Activated T-cell treated with anti-CD3 and anti-CD28 coated beads for 1 hour (primary cell): ENCODE measurements around the gene MICOS13.
"Not testable (repeated sequence)": the region's sequence is repeated elsewhere in the genome, so short reads cannot be mapped to it uniquely, and the experiment has no call there.

Experiments
- DNase-seq: peaks from one replicate; pipeline ENCODE4 v3.0.0-alpha.2; 2020; ENCODE audit warnings: low read depth

MICOS13 gene, protein sequence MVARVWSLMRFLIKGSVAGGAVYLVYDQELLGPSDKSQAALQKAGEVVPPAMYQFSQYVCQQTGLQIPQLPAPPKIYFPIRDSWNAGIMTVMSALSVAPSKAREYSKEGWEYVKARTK

DNA sequence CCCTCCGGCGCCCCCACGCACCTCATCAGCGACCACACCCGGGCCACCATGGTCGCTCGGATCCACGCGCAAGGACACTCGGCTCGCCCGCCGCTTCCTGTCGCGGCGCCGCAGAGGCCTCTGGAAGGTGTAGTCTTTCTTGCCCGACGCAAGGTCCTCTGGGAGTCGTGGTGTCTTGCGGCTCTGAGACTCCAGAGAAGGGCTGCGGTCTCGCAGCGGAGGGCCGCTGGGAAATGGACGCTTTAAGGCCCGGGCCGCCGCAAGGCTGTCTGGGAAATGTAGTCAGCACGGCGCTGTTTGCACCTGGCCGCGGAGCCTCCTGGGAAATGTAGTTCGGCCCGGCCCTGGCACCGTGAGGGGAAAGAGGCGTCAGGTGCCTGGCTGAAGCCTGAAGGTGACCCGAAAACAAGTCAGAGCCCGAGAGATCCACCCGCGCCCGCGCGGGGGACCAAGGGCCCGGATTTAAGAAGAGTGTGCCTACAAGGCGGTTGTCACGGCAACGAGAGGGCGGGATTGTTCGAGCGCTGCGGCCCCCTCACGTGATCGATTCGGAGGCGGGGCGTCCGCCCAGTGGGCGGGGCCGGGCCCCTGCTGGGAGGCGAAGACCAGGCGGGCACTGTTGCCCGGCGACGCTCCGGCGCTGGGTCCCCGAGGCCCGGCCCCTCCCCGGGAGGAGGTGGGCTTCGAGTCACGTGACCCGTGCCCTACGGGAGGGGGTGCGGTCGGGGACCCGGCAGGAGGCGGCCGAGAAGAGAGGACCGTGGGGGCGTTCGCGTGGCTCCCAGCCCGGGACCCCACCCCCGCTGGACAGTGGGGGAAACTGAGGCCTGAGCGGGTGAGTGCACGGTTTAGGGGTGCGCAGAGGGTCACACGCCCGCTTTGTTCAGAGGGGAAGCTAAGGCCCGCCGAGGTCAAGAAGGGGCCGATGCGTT lies at the start of gene MICOS13, which contains the start of gene HSD11B1L:
MICOS13 (minus strand) TSS at position 80 of the 932 bp plus-strand sequence; CDS start at position 50, 30 bp downstream.
HSD11B1L (plus strand) TSS at position 591 of the 932 bp plus-strand sequence. CDS start 3,806 bp downstream, outside the sequence.
- DNase-seq = peak; percentile 96

DNA sequence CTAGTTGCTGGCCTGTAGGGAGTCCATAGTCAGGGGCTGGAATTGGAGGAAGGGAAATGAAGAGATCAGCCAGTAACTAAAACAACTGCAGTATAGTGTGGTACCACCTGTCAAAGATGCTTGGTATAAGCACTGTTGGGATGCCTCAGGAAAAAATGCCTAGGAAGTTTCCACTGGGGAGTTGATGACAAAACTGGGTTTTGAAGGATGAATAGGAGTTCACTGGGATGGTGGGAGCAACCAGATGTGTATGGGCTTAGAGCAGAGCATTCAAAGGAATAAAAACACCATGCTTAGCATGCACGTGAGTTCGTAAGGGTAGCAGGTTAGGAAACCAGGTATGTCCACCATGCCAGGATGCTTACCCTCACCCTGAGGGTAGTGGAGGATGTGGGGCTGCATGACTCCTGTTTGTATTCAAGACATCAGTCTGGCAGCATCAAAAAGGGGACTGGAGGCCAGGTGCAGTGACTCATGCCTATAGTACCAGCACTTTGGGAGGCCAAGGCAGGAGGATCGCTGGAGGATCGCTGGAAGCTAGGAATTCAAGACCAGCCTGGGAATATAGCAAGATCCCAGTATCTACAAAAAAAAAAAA lies 47.2 kb upstream of the MICOS13 start:
- DNase-seq = no peak

DNA sequence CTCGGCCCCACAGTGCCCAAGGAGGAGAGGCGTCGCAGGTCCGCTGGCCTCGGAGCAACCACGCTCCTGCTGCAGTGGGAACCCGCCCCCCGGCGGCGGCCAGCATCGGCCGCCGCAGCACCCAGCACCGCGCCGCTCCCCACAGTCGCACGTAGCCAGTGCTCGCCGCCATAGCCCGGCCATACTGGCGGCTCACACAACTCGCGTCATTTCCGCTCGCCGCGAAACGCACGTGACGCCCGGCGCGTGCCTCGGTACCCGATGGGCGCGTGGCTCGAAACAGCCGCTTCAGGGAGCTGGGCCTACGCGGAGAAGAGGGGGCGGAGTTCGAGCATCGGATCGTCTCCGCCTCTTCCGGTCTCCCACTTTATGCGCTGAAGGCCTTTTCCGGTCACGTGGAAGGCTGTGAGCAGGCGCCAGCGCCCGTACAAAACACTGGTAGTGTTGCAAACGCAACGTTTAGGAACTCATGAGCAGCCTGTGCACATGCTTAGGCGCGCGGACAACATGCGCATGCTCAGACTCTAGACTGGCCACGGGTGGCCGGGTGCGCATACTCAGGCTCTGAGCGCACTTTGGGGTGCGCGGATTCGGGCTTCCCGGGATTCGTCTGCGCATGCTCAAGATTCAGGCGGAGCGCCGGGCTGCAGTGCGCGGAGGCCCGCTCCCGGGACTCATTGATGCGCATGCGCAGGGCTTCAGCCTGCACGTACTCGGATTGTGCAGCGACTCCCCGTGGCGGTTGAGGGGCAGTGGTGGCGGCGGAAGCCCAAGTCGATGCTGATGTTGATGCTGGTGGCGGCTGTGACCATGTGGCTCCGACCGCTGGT lies 39.9 kb upstream of the MICOS13 start, which contains the start of the genes CATSPERD and LONP1:
CATSPERD (plus strand) TSS at position 677 of the 830 bp plus-strand sequence; CDS start at position 778, 101 bp downstream.
LONP1 (minus strand) TSS at position 186 of the 830 bp plus-strand sequence; CDS start at position 172, 14 bp downstream.
- peak; percentile 97 for DNase-seq

DNA sequence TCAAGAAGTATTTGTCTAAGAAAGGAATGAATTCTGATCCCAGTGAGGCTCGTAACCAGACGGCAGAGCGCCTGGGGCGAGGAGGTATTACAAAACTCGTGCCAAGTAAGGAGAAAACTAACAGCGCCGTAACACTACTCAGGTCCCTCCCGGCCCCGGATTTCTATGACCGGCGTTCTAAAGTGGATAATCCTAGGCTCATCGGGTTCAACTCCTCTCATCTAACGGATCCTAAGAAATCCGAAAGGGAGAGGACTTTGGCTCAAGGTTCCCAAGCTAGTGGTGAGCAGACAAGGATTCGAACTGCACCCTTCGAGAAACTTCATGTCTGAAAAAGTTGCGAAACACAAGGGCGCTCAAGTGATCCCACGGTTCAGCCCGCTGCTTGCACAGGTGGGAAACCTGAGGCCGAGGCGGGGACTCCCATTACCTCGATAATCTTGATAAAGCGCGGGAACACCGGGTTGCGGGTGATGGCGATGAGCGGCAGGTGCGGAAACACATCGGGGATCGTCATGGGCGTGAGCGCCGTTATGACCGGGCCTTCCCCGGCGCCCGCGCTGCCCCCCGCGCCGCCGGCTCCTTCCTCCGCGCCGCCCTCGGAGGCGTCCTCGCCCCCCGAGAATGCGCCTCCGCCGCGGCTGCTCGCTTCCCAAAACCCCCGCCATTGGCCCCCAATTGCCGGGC lies 39.1 kb upstream of the MICOS13 start:
- DNase-seq = no peak

DNA sequence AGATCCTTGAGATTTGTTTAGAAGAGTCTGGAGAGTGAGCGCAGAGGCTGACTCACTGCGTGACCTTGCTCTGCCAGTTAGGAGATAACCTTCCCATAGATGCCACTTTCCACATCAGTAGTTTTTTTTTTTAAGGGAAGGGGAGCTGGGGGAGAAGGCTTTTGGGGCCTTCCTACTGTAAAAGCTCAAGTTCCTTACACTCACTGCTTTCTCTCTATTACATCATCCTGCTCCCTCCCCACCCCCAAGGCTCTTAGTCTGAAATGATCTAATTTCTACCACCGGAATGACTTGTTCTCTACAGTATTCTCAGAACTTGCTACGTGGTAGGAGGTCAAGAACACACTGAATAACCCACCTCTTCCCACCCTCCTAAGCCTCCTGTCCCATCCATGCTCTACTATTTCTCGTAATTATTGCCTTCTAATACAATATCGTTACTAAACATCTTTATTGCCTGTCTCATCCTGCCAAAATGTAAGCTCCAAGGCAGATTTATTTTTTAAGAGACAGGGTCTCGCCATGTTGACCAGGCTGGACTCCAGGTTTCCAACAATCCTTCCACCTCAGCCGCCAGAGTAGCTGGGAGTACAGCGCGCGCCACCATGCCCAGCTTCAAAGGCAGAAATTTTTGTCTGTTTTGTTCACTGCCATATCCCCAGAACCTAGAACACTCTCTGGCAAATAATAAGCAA lies 38.4 kb upstream of the MICOS13 start:
- no peak for DNase-seq

DNA sequence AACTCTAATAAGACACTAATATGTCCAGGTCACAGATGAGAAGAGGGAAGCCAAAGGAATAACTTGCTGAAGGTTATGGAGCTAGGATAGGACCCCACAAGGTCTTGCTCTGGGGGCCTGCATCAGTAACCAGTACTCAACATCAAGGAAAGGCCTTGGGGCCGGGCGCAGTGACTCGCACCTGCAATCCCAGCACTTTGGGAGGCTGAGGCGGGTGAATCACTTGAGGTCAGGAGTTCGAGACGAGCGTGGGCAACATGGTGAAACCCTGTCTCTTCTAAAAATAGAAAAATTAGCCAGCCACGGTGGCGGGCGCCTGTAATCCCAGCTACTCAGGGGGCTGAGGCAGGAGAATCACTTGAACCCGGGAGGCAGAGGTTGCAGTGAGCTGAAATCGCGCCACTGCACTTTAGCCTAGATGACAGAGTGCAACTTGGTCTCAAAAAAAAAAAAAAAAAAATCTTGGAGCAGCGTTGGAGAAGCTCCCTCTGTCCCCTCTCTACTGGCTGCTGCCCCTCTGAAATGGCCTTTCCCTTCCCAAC lies 37.8 kb upstream of the MICOS13 start:
- DNase-seq = no peak

DNA sequence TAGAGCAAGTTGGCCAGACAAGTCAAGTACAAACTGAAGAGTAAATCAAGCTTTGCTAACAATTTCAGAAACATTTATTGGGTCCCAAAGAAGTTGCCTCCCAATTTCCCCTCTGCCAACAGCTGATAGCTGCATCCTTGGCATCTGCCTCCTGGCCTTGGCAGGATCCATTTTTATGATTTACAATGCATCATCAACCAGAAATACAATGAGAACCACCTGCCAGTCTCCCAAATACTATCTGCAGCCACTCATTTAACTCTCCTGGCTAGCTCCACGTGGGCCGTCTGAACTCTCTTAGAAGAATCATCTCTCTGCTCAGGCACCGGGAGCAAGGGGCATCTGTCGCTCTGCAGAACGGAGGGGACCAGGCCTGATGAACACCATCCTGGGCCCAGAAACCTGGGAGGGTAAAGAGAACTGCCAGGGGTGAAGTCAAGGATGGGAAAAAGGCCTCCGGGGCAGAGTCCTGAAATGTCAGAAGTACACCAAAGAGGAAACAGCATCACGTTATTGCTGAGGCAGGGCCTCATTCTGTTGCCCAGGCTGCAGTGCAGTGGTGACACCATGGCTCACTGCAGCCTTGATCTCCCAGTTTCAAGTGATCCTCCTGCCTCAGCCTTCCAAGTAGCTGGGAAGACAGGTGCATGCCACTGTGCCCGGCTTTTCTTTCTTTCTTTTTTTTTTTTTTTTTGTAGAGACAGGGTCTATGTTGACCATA lies 37.1 kb upstream of the MICOS13 start:
- DNase-seq = no peak

DNA sequence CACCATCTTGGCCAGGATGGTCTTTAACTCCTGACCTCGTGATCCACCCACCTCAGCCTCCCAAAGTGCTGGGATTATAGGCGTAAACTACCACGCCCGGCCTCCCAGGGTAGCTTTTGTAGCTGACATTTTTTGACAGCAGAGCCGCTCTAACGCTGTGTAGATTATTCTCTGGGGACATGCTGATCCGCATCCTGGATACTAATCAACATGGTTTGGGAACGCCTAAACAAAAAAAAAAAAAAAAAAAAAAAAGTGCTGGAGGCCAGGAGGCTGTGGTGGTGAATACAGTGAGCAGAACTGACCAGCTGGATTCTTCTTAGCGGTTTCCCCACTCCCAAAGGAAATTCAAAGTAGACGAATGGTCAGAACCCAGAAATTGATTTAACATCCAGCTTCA lies 34.5 kb upstream of the MICOS13 start:
- no peak for DNase-seq

DNA sequence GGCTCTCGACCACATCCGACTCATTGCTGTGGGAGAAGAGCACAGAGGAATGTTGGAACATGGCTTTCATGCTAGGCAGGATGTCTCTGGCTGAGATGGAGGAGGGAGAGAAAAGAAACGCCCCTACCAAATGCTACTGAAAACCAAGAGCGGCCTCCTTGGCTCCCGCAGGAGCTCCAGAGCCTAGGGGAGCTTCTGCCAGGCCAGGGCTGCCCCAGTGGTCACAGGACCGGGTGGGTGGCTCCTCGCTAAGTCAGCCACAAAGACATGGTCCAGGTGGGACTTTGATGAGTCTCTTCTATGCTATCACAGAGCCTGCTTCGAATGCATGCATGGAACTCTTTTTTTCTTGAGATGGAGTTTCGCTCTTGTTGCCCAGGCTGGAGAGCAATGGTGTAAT lies 32.9 kb upstream of the MICOS13 start:
- no peak for DNase-seq

DNA sequence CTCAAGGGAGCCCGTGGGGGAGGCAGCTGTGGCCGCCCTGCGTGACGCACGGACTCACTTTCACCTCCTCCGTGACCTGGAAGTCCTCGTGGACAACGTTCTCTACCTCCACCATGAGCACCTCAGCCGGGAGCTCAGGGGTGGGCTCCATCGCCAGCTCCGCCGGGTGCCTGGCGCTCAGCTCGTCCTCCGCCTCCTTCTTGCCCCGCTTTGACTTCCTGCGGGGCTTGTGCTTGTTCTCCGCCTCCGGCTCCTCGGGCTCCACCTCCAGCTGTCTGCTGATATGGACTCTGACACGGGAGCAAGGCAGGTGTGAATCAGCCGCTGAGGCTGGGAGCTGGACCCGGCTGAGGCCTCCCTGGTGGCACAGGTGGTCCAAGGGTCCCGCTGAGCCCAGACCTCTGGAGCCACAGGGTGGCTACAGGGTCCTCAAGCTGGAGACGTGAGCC lies 31.4 kb upstream of the MICOS13 start:
- no peak for DNase-seq

DNA sequence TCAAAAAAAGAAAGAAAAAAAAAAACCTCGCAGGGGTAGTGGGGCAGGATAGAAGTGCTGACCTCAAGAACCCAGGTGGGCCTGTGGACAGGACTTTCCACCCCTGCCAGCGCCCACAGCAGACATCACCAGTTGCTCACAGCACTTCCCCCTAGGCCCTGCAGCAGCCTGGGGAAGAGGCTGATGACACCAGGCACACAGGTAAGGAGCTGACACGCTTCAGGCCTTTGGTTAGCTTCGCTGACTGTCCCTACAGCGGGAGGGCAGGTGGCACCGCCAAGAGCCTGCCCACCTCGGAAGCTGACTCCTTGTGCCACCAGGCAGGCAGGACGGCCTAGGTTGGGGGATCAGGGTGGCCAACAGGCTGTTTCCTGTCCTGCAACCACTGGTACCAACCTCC lies 30.7 kb upstream of the MICOS13 start:
- DNase-seq = no peak

DNA sequence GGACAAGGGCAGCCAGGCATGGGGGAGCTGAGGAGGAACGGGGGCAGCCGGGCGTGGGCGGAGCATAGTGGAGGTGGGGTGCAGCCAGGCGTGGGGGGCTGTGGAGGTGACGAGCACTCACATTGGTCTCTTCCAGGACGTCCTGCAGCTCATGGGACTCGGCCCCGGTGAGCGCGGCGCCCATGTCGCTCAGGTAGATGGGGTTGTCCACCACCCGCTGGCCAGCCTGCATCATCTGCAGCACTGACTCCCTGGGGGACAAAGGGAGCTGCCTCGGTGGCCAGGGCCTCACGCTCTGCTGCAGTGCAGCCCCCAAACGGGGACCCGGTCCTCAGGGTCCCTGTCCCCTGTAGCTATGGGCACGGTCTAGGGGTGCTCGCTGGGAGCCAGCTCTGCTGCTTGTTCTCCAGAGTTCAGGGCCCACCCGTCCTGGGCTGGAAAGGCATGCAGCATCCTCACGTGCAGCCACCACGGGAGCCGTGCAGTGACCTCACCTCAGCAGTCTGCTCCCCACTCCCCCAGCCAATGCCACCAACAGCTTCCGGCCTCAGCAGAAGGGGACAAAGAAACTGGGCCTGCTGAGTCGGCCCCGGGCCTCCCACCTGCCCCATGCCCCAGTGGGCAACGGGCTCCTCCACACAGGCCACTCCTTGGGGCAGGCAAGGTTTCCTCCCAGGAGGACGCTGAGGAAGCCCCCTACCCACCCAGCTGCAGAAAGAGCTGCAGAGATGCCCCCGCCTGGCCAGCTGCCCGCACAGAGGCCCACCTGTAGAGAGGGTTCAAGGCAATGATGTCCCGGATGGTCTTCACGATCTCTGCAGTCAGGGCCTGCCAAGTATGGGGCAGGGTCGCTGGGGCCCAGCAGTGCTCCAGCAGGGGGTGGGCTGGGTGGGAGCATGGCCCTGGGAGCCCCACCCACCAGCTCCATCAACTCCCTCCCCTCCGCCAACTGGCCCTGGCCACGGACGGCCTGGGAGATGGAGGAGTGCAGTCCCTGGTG lies 27.6 kb upstream of the MICOS13 start:
- DNase-seq = no peak

DNA sequence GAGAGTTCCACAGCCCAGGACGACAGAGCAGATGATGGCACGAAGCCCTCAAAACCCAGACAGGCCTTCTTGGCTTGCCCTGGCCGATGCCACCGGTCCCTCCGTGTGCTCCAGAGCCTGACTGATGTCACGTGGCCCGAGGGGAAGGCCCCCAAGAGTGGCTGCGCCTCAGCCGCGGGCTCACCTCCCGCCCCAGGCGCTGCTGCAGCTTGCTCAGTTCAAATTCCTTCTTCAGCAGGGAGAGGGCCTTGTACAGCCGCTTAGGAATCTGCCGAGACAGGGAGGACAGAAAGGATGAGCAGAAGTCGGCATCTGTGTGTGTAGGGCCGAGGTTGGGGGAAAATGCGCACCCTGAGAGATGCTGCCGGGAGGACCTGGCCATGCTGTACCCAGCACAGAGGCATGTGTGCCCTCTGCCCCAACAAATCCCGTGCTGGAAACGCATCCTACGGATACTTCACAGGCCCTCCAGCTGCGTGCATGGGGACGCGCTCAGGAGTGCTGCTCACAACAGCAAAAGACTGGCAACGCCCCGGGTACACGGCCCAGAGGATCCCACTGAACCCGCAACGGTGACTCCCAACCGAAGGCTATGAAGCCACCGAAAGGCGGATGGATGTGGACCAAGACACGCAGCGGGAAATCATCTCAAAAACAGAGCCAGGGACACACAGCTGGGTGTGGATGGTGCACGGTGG lies 26.7 kb upstream of the MICOS13 start:
- DNase-seq = no peak

DNA sequence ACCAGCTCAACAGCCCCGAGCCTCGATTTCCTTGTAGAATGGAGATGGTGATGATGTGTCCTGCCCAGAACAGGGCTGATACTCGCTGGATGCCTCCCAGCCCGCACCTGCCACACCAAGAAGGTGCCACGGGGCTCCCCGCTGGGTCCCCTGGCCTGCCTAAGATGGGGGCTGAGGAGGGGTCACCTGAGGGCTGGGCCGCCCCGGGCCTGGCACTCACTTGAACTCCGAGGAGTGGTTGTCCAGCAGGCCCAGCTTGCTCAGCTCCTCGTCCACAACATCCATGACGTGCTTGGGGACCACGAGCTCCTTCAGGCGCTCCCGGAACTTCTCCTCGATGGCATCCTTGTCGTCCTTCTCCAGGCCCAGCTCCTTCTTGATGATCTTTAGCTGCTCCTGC lies 25.2 kb upstream of the MICOS13 start:
- DNase-seq = no peak

DNA sequence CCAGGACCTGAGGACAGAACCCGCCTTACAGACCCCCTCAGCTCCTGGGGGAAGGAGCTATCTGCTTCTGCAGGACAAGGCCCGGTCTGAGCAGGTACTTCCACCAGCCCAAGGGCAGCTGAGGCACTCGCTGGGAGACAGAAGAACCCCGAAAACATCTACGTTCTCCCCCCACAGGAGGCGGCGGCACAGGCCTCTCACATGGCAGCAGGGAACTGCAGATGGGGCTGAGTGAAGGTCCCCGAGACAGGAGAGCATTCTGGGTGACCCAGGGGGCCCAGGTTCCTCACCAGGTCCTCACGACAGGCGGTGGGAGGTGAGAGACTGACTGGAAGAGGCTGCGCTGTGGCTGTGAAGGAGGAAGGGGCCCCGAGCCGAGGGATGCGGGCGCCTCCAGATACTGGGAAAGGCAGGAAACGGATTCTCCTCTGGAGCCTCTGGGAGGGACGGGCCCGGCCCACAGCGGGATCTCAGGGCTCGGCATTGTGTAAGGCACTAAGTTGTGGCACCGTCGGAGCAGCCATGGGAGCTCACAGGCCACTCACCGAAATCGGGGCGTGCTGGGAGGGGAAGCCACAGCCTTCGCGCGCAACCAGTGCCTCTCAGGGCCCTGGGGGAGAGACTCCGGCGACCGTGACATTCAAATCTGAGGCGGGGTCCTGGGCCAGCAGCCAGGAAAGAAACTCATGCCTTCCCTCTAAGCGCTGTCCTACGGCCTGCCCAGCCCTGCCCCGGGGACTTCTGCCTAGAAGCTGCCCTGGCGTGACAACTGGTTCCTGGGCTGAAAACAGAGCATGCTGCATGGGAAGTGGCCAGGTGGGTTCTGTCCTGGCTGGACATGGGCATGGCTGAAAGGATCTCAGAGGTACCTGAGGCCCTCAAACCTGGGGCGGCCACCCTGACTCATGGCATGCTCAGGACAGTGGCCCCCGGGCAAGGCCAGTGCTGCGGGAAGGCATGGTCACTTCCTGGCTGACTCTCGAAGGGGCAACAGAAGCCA lies 23.8 kb upstream of the MICOS13 start:
- no peak for DNase-seq

DNA sequence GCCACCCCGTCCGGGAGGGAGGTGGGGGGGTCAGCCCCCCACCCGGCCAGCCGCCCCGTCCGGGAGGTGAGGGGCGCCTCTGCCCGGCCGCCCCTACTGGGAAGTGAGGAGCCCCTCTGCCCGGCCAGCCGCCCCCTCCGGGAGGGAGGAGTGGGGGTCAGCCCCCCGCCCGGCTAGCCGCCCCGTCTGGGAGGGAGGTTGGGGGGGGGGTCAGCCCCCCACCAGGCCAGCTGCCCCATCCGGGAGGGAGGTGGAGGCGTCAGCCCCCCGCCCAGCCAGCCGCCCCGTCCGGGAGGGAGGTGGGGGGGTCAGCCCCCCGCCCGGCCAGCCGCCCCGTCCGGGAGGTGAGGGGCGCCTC lies 21.7 kb upstream of the MICOS13 start:
- DNase-seq = not testable (repeated sequence)
